Raji (cell line): ENCODE results near the gene PRAC1.

Experiments used
- POLR2A ChIP-seq: IDR thresholded peaks from 2 replicates; pipeline ENCODE4 v1.6.1; 2011; ENCODE audit warnings: low read depth, low read length, control low read depth; ENCODE audit not compliant: insufficient read depth

Gene PRAC1

DNA sequence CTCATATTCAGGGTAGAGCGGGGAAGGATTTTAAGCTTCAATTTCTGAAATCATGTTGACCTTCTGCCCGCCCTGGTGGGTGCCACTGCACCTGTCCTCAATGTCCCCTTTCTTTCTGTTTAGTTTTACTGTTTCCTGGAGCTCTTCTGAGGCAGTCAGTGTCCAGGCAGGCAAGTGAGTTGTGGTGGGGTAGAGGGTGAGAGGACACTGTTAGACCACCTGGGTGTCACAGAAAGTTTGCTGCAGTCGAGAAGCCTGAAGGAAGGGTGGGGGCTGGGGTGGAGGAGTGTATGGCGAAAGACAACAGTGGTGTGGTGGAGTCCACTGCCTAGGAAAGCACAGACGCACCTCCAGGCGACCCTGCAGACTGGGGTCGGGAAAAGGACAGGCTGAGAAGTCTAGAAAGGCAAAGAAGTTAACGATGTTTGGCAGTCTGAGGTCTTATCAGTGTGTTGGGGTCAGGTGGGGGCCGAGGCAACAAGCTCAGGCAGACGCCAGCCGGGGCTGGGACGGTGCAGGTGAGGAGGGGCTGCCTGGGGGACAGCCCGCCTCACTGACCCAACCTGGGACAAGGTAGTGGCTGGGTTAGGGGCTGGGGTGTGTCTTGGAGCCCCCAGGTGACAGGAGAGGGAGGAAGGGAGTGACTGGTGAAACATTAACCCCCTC, 29.5 kb upstream of the PRAC1 start:
- no peak for TF ChIP-seq POLR2A

DNA sequence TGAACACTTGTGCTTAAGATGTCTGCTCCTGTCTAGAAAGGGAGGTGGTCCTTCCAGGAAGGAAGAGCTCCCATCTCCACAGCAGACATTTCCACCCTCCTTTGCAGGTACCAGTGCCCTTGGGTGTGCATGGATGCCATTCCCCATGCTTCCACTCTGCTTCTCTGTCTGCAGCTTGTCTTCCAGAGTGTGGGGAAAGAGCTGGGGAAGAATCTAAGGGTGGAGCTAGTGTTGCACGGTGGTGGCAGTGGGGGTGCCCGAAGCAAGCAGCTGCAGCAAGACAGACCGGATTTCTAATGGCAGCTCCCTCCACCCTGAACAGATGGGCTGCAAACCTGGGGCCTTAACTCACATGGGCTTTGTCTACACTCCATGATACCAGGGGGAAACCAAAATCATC, 28.9 kb upstream of the PRAC1 start:
- TF ChIP-seq POLR2A: no peak

DNA sequence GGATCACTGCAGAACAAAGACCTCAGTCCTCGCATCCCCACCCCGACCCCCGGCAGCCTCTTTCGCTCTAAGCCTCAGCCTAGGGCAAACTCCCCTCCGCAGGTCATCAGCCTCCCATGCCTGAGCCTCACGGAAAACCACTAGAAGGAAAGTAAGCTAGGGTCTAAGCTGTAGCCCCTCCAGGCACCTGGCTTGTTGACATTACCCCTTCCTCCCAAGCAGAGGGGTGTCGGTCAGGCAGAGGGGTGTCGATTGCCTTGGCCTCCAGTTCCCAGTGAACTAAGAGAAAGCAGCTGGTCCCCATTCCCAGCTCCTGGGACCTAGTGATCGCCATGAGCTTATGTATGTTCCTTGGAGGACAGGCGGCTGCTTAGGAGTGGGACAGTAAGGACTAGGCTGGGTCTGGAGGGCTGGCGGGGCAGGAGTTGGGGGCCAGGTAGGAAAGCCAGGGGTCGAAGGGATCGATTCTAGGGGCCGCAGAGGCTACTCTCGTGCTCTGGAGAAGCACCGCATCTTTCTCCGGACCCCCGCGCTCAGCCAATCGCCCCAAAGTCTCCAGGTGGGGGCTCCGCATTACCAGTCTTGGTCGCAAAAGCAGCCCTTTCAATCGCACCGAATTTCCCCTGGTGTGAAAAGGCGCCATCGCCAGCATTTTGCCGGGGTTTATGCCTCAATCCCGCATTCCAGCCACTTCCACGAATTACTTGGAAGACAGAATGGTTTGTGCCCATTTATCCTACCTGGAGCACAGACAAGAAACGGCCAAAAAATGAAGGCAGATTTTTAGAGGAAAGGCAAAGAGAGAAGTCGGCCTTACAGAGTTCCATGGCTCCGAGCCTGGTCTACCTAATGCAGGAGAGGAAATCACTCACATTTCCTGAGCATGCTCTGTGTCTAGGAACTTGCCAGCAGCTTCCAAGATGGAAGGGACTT, 27.6 kb upstream of the PRAC1 start:
- no peak for TF ChIP-seq POLR2A

DNA sequence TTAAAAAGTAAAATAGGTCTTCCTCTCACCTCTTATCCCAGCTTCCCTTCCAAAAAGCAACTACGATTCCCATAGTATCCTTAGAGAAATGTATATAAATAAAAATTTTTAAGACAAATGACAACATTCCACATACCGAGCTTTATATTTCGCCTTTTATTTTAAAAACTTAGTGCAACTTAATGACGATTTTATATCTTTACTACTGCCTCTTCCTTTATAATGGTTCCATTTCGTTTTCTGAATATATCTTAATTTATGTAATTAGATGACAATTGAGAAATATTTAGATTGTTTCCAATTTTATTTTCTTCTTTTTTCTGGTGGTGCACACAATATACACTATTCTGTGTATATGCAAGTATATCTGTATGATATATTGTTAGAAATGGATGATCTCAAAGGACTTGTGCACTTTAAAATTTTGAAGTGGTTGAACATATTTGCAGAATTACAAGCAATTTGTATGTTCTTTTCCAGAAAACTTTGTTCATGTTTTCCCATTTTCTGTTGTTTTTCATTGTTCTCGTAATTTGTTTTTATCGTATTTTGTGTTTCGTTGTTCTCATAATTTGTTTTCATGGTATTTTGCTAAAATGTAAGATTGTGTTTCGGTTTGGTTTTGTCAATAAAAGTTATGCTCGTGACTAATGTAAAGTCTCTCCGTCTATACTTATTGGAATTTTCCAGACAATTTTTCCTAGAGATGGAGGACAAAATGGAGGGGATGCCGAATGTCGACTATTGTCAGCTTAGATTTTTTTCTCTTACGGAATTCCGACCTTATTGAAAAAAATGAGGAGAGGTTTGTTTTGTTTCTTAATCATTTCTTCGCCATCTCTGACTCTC, 26.6 kb upstream of the PRAC1 start:
- TF ChIP-seq POLR2A: no peak

DNA sequence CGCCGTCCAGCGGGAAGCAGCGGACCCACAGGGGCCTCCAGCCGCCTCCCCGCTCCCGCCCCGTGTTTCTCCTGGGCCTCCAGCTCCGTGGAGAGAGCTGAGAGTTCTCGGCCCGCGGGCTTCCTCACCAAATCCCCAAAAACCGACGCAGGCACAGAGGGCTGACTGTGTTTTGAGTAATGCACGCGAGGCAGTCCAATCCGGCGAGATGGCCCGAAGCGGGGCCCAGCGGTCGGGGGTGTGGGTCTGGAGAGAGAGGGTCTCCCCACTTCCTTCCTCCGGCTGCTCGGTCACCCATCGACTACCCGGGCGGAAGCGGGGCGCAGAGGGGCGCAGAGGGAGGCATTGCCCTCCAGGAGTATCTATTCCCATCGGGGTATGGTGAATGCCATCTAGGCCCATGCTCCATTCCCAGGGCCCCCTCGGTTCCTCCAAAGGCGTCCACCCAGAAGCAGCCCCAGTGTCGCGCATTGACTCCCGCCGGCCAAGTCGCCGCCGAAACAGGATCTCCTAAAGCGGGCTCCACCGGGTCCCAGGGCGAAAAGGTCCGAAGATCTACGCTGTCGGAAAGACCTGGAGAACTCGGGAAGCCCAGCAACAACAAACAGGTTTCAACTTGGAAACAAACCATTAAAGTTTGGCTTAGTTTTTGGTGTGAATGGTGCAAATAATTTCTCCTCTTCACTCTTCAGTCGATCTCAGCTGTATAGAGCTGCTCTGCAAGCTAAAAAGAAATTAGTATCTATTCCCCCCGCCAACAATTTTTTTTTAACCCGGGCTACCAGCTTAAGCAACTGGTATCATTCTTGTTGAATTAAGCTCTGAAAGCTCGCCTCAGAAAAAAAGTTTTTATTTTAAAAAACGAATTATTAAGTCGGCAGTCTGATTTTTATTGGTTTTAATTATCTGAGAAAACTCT, 25.4 kb upstream of the PRAC1 start:
- no peak for TF ChIP-seq POLR2A

DNA sequence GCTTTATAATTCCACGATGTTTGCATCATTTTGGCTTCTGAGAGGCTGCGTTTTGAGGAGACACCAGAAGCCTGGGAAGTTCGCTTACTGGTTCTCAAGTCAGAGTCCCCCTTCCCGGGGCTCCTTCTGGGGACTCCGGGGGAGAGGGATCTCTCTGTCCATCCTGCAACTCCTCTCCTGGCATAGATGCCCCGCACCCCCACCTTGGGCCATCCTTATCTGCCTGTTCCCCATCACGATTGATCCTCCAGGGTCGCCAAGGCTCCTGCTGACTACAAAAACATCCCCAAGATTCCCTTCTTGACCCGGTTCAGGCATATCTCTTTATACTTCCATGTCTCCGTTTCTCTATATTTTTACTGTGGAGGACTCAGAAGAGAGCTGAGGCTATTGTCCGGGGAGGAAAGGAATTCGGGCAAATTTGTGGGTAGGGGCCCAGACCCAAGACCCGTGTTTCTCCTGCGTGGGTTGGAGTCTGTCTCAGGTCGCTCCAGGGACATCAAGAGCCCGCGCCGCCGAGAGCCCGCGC, 24.7 kb upstream of the PRAC1 start:
- TF ChIP-seq POLR2A: no peak

DNA sequence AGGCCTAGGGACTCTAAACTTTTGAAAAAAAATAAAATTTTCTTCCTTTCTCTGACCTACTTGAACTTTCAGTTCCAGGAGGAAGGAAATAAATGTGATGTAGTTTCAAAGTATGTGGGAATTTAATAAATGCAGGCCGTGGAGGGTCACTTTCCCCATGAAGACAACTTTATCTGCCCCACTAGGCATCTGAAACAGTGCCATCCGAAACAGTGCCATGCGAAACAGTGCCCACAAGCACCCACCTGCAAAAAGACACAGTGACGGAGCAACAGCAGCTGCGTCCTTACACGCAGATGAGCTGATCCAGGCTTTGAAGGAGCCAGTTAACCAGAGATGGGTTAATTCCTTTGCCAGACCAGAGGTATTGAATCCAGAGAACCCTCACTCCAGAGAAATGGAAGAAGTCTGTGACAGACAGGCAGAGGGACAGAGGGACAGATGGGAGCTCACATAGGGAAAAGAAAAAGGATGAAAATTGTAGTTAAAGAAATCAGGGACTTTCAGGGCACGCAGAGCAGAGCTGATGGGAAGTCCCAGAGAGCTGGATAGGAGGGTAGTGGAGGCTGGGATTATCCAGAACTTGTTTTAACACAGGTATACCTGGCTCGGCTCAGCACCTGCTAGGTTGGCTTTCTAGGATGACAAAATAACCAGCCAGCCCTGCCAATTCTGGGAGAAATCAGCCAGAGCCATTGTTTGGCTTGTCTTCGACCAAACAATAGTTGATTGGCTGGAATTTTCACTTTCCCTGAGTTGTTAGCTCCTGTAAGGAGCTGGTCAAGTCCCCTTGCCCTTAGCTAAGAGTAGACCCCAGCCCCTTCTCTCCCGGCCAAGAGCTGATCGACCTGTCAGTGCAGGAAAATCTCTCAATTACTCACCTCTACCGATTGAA, 23.3 kb upstream of the PRAC1 start:
- TF ChIP-seq POLR2A: no peak

DNA sequence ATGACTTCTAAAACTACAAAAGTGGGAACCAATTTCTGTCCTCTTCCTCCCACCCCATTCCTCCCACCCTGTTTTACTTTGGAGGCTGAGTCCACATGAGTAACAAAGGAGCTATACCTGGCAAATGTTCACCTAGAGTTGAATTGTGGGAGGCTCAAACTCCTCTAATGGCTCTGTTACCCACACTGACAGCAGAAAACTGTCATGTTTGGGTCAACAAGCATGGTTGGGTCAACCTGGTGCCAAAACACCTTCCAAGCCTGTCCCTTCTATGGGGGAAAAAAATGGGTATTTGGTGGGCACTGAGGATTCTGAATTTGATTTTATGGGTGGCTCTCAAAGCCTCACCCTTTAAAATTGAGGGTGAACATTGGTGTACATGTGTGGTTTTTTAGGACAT, 18.2 kb upstream of the PRAC1 start:
- no peak for TF ChIP-seq POLR2A

DNA sequence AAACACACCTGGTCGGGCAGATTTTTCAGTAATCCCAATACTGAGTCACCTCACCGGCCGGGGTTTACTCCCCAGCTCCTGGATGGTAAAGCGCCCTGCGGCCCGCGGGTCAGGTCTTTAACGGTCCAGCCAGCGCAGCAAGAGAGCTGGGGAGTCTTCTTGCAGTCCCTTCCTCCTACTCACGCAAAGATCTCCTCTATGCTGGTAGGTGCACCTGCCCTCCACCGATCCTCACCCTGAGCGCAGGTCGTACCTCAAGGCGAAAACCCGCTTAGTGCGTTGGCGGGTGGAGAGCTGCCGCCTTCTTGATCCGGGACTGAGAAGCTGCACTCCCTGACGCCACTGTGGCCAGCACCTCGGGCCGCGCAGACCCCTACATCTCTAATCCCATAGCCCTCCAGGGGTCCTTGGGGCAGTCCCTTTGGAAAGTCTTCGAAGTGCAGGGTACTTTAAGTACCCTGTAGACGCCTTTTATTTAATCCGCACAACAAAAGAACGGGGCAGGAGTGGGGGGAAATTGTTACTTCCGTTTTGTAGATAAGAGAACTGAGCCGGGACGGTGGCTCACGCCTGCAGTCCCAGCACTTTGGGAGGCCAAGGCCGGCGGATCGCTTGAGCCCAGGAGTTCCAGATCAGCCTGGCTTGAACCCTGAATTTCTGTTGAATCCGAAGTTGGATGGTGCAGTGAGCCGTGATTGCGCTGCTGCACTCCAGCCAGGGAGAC, 16.6 kb upstream of the PRAC1 start:
- TF ChIP-seq POLR2A: no peak

DNA sequence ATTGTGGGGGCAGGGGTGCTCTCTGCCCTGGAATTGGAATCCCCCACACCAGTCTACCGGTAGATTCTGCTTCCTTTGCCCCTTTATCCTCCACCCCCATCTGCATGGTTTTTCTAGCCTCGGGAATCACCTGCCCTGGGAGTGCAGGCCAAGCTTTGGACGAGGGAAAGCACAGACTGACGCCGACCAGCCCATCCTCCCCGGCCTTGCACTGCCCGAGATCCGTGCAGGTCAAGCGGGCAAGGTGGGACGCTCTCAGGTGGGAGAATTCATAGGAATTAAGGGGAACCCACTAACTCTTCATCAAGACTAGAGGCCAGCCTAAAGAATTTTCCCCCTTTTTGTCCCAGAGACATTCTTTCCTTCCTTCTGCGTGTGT, 16.1 kb upstream of the PRAC1 start:
- no peak for TF ChIP-seq POLR2A

DNA sequence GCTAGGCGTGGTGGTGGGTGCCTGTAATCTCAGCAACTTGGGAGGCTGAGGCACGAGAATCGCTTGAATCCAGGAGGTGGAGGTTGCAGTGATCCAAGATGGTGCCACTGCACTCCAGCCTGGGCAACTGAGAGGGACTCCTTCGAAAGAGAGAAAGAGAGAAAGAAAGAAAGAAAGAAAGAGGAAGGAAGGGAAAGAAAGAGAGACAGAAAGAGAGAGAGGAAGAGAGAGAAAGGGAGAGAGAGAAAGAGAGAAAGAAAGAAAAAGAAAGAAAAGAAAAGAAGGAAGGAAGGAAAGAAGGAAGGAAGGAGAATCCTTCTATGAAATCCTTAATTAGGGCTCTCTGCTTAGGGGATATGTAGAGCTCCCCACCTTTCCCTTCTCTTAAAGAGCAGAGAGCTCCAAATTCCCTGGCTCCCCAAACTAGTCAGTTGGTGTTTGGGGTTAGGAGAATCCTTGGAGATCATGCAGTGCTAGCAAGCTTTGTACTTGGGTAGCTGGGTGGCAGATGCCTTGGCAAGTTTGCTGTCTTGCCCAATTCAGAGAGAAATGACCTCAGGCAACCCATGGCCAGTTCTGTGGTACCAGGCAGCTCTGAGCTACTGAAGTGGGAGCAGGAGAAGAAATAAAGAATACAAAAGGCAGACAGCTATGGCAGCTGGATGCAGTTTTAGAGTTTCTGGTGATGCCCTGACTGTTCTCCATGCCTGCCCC, 15.2 kb upstream of the PRAC1 start:
- TF ChIP-seq POLR2A: no peak

DNA sequence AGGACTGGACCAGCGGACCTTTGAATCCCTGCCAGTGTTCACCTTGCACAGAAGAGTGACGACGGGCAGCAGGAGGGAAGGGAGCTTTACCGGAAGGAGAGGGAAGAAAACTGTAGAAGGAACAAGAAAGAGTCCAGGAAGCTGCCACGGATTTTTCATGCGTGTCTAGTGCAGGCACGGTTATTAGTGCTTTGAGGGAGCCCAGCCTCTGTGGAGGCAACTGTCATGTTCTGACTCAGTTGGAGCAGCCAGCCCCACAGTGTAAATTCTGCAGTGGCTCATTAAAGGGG, 12.7 kb upstream of the PRAC1 start:
- no peak for TF ChIP-seq POLR2A

DNA sequence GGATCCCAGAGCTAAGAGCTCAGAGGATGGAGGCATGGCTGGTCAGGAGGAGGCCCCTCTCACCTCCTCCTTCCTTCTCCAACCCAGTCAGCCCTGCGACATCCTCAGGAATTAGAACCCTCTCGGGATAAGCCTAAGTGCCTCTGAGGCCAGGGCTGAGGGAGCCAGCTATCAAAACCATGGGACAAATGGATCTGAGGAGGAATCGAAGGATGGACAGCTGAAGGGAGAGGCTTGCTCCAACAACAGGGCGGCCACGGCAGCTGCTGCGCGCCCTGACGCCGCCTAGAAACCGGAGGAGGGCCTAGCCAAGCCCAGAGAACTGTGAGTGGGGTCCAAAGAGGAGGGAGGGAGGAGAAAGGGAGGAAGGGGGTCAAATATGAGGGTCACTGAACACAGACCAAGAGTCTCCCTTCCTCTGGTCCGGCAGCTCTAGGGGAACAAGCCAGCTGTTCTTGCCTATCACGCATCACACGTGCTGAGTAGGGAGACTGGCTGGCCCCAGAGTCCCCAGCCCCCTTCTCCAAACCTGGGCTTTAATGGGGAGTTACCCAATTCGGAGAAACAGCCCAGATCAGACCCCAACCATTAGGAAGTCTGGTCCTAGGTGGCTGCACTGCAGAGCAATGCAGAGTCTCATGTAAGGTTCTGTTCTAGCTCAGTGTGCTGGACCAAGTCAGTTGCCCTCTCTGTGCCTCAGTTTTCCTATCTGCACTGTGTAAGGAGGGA, 12.2 kb upstream of the PRAC1 start:
- TF ChIP-seq POLR2A: no peak
